Caki2 (cell line): ENCODE results near the gene MTMR12. TPM values are rescaled to one million over a fixed set of nuclear protein-coding genes. Genes with fewer than 3 reads are reported as not detected.
A peak's percentile ranks its signal among the peaks of the same experiment; 100 is the strongest.

Experiments used
- DNase-seq: peaks from one replicate; pipeline ENCODE4 v3.0.0-alpha.2; 2015; ENCODE audit warnings: low read depth
- in situ Hi-C: cut with HindIII; loops from 2 replicates; pipeline ENCODE4 v1.10.0; 2016; ENCODE audit warnings: low sequenced_read_pairs, low pct_unique_long_range_greater_than_20kb, mixed read lengths
- total RNA-seq: library from RNA; depleted of rRNA; stranded (reverse); fragments of >200 nt; shearing (Covaris generic); gene quantifications from 2 replicates; pipeline ENCODE4 v1.2.3, GENCODE V29; 2014; ENCODE audit warnings: low replicate concordance

Gene MTMR12
- total RNA-seq, 1 experiment from 2014 or later = 9.5 TPM

GRCh38 chr5:32263684-32264083 lies 49.1 kb downstream of the MTMR12 start:
- in situ Hi-C loops = no loop called here
- DNase-seq = no peak

GRCh38 chr5:32261198-32261597 lies 51.5 kb downstream of the MTMR12 start:
- in situ Hi-C loops = no loop called here
- no peak for DNase-seq

GRCh38 chr5:32259033-32259432 lies 53.7 kb downstream of the MTMR12 start:
- in situ Hi-C loops = no loop called here
- DNase-seq = no peak

GRCh38 chr5:32258424-32258823 lies 54.3 kb downstream of the MTMR12 start:
- in situ Hi-C loops = no loop called here
- DNase-seq = no peak

- in situ Hi-C loops = no loop called here
- no peak for DNase-seq
These were observed 57.2 kb downstream of the MTMR12 start for GRCh38 chr5:32255540-32255900.

- DNase-seq = no peak
- in situ Hi-C loops = no loop called here
These were observed 57.7 kb downstream of the MTMR12 start for GRCh38 chr5:32254881-32255539.

- DNase-seq = no peak
- in situ Hi-C loops = no loop called here
These were observed 60.8 kb downstream of the MTMR12 start for GRCh38 chr5:32251871-32252458.

- in situ Hi-C loops = no loop called here
- no peak for DNase-seq
These were observed 63.1 kb downstream of the MTMR12 start for GRCh38 chr5:32249668-32250067.

GRCh38 chr5:32245742-32246141 lies 67.0 kb downstream of the MTMR12 start:
- in situ Hi-C loops = no loop called here

GRCh38 chr5:32244017-32244416 lies 68.7 kb downstream of the MTMR12 start:
- in situ Hi-C loops = no loop called here
- no peak for DNase-seq

More at GRCh38 chr5:32245742-32246141, 67.0 kb downstream of the MTMR12 start:
- DNase-seq = no peak

- no peak for DNase-seq
- in situ Hi-C loops = no loop called here
These were observed 71.5 kb downstream of the MTMR12 start for GRCh38 chr5:32241034-32241783.

- in situ Hi-C loops = no loop called here
- DNase-seq = no peak
These were observed 73.4 kb downstream of the MTMR12 start for GRCh38 chr5:32239385-32239784.

GRCh38 chr5:32233696-32234447 lies 78.9 kb downstream of the MTMR12 start:
- in situ Hi-C loops = no loop called here
- DNase-seq = peak; percentile 13

GRCh38 chr5:32233220-32233695 lies 79.5 kb downstream of the MTMR12 start:
- in situ Hi-C loops = no loop called here
- no peak for DNase-seq

GRCh38 chr5:32232441-32233219 lies 80.1 kb downstream of the MTMR12 start:
- peak; percentile 38 for DNase-seq
- in situ Hi-C loops = no loop called here

- in situ Hi-C loops = no loop called here
- no peak for DNase-seq
These were observed 80.8 kb downstream of the MTMR12 start for GRCh38 chr5:32231929-32232328.

GRCh38 chr5:32231241-32231640 lies 81.5 kb downstream of the MTMR12 start:
- no peak for DNase-seq
- in situ Hi-C loops = no loop called here
